ENCODE results near the gene CHRNA3.
"Not testable (repeated sequence)": the region's sequence is repeated elsewhere in the genome, so short reads cannot be mapped to it uniquely, and the experiment has no call there.

DNA sequence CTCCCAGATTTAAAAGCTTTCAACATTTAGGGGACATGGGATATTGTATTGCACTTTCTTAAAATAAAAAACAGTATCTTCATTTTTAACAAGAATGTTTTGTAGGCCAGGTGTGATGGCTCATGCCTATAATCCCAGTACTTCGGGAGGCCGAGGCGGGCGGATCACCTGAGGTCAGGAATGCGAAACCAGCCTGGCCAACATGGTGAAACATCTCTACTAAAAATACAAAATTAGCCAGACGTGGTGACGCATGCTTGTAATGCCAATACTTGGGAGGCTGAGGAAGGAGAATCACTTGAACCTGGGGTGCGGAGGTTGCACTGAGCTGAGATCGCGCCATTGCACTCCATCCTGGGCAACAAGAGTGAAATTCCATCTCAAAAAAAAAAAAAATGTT is 60.6 kb downstream of the CHRNA3 start:
- not testable (repeated sequence) for TF ChIP-seq EZH2 (IDR thresholded peaks at IDR 0.05; ENCODE audit: borderline replicate concordance, insufficient read depth, low read length, poor library complexity, severe bottlenecking); POLR2AphosphoS5 (IDR thresholded peaks at IDR 0.05); CTCF (IDR thresholded peaks at IDR 0.05; ENCODE audit: poor library complexity, severe bottlenecking); TAF1 (IDR thresholded peaks at IDR 0.05; ENCODE audit: low read depth); SMC3 (conservative IDR thresholded peaks at IDR 0.05; ENCODE audit: poor library complexity); RAD21 (conservative IDR thresholded peaks at IDR 0.05); REST (IDR thresholded peaks at IDR 0.05; ENCODE audit: borderline replicate concordance); MXI1 (conservative IDR thresholded peaks at IDR 0.05; ENCODE audit: poor library complexity, severe bottlenecking)
